Right lobe of liver (tissue), 6 donors: ENCODE data around the gene ZC3H12D. TPM values are rescaled to one million over a fixed set of nuclear protein-coding genes. Genes with fewer than 3 reads are reported as not detected.
"Not testable (repeated sequence)": the region's sequence is repeated elsewhere in the genome, so short reads cannot be mapped to it uniquely, and the experiment has no call there.

Experiments used
- ATAC-seq, 4 donors: fragments of 200-7000 bp; cut with Tn5 transposase; one replicate each; pipeline ENCODE4 v1.9.1; 2020; ENCODE audit warnings: mild to moderate bottlenecking in 4 of 4, moderate library complexity in 4 of 4
- DNase-seq, 3 donors: peaks; one replicate each; pipeline ENCODE4 v3.0.0-alpha.2; 2020
- H3K27ac ChIP-seq, 3 donors: fragments of 200-600 bp; one replicate each; pipeline ENCODE4 v1.8.0; 2022
- H3K27me3 ChIP-seq, 2 donors: fragments of 200-600 bp; one replicate each; pipeline ENCODE4 v1.8.0; 2022
- H3K36me3 ChIP-seq, 4 donors: fragments of 200-600 bp; sonication (generic) in 1 of 4; one replicate each; pipeline versions ENCODE4 v1.5.1 to v1.8.0; 2017 to 2022; ENCODE audit warnings: control low read depth in 1 of 4
- H3K4me1 ChIP-seq, 4 donors: fragments of 200-600 bp; sonication (generic) in 1 of 4; one replicate each; pipeline versions ENCODE4 v1.5.1 to v1.8.0; 2017 to 2022; ENCODE audit warnings: control low read depth in 1 of 4
- H3K4me3 ChIP-seq, 3 donors: fragments of 200-600 bp; one replicate each; pipeline ENCODE4 v1.8.0; 2022
- H3K9me3 ChIP-seq, 4 donors: fragments of 200-600 bp; sonication (generic) in 1 of 4; one replicate each; pipeline versions ENCODE4 v1.5.1 to v1.8.0; 2017 to 2022; ENCODE audit warnings: control low read depth in 1 of 4
- CTCF ChIP-seq, 4 donors: fragments of 200-600 bp in 3 of 4; fragments of 450-650 bp in 1 of 4; IDR thresholded peaks; one replicate each; pipeline versions ENCODE4 v1.5.1 to v1.8.0; 2016 to 2022; ENCODE audit warnings: antibody characterized with exemption in 4 of 4, mild to moderate bottlenecking in 2 of 4
- POLR2A ChIP-seq: fragments of 450-650 bp; IDR thresholded peaks from one replicate; pipeline ENCODE4 v1.6.1; 2017; ENCODE audit warnings: antibody characterized with exemption, mild to moderate bottlenecking
- WGBS: methylation state at CpG from one replicate; pipeline ENCODE4 v1.1.6; 2018; ENCODE audit warnings: low coverage, low lambda C conversion rate; ENCODE audit not compliant: insufficient coverage; ENCODE audit errors: missing lambda C conversion rate; 5-methylcytosine and 5-hydroxymethylcytosine counted together
- intact Hi-C, 2 donors: fragments of 100-400 bp; cut with DNase I; formaldehyde crosslinking; loops; one replicate each; pipeline versions ENCODE4 v1.11.2 to v1.14.1; 2022
- total RNA-seq, 6 experiments: library from RNA; depleted of rRNA in 2 of 6; stranded (reverse); fragments of >200 nt in 2 of 6; fragmentation: NEBNext Ultra II Directional in 3 of 6; extraction: Animal tissue kit (Norgen Biotek cat#: 25700) in 3 of 6; gene quantifications; one replicate each; pipeline versions ENCODE4 v1.1.0 to v1.2.4, GENCODE V29; 2016 to 2023
- donor health status: DM: no; HTN: yes; CAD: no.
- donor health status: DM: no; HTN: no; CAD: no.
- donor health status: DM: no; HTN: no; CAD: no.
- donor health status: DM: no; HTN: yes; CAD: no.
- donor health status: DM: no; HTN: yes; CAD: no.

Gene ZC3H12D
- total RNA-seq, 6 experiments from 2014 or later, result 0.49 to 1.4 (median 0.90) TPM

GRCh38 chr6:149470948-149471347 lies 13.9 kb downstream of the ZC3H12D start:
- DNase-seq, result no peak
- H3K4me1 ChIP-seq, result no peaks in the 10 kb centered on the region
- no peak for ATAC-seq
- H3K9me3 ChIP-seq, result no peaks in the 10 kb centered on the region
- H3K27ac ChIP-seq, result no peak overlapping the region
- intact Hi-C loops, result no loop called here
- no peak overlapping the region for H3K4me3 ChIP-seq
- no peak for TF ChIP-seq POLR2A
- no peak for TF ChIP-seq CTCF (IDR thresholded peaks at IDR 0.05)
- 86% methylated on average over 1 of the region's 2 CpGs for WGBS
- no peaks in the 10 kb centered on the region for H3K27me3 ChIP-seq
- no peaks in the 10 kb centered on the region for H3K36me3 ChIP-seq

GRCh38 chr6:149468179-149468578 lies 16.6 kb downstream of the ZC3H12D start:
- no peak for ATAC-seq
- TF ChIP-seq POLR2A (no peak), CTCF (IDR thresholded peaks at IDR 0.05) (no peak)
- no peak overlapping the region for H3K27ac ChIP-seq
- no peaks in the 10 kb centered on the region for H3K27me3 ChIP-seq
- 35% methylated on average over 2 of the region's 2 CpGs for WGBS
- no peak for DNase-seq
- H3K4me3 ChIP-seq, result no peak overlapping the region
- no peaks in the 10 kb centered on the region for H3K4me1 ChIP-seq
- H3K9me3 ChIP-seq, result no peaks in the 10 kb centered on the region
- H3K36me3 ChIP-seq, result no peaks in the 10 kb centered on the region
- intact Hi-C loops, result no loop called here

- no peaks in the 10 kb centered on the region for H3K27me3 ChIP-seq
- WGBS, result 50% methylated on average over 2 of the region's 4 CpGs
- H3K4me3 ChIP-seq, result no peak overlapping the region
- intact Hi-C loops, result no loop called here
- TF ChIP-seq POLR2A, result no peak
- no peak for TF ChIP-seq CTCF (IDR thresholded peaks at IDR 0.05)
- ATAC-seq (no peak), DNase-seq (no peak)
- H3K27ac ChIP-seq, result no peak overlapping the region
- H3K36me3 ChIP-seq, result no peaks in the 10 kb centered on the region
- no peaks in the 10 kb centered on the region for H3K4me1 ChIP-seq
- no peaks in the 10 kb centered on the region for H3K9me3 ChIP-seq
Measured at GRCh38 chr6:149467265-149467664, 17.5 kb downstream of the ZC3H12D start.

GRCh38 chr6:149464411-149464810 lies 20.4 kb downstream of the ZC3H12D start:
- WGBS, result 40% methylated on average over 7 of the region's 8 CpGs
- no peak for DNase-seq
- no peak overlapping the region for H3K4me3 ChIP-seq
- no peak overlapping the region for H3K27ac ChIP-seq
- TF ChIP-seq CTCF (IDR thresholded peaks at IDR 0.05), result no peak
- TF ChIP-seq POLR2A, result no peak
- H3K27me3 ChIP-seq, result no peaks in the 10 kb centered on the region
- H3K36me3 ChIP-seq, result no peaks in the 10 kb centered on the region
- H3K9me3 ChIP-seq, result no peaks in the 10 kb centered on the region
- no peak for ATAC-seq
- intact Hi-C loops, result no loop called here
- H3K4me1 ChIP-seq, result no peaks in the 10 kb centered on the region

GRCh38 chr6:149463781-149464180 lies 21.0 kb downstream of the ZC3H12D start:
- DNase-seq (no peak), ATAC-seq (peak in 1 of 4 donors; percentile 33)
- H3K27me3 ChIP-seq, result no peaks in the 10 kb centered on the region
- H3K27ac ChIP-seq, result no peak overlapping the region
- no peaks in the 10 kb centered on the region for H3K36me3 ChIP-seq
- intact Hi-C loops, result no loop called here
- H3K4me3 ChIP-seq, result no peak overlapping the region
- no peaks in the 10 kb centered on the region for H3K9me3 ChIP-seq
- WGBS, result 63% methylated on average over 4 of the region's 4 CpGs
- H3K4me1 ChIP-seq, result no peaks in the 10 kb centered on the region
- no peak for TF ChIP-seq POLR2A
- no peak for TF ChIP-seq CTCF (IDR thresholded peaks at IDR 0.05)

GRCh38 chr6:149462712-149463111 lies 22.1 kb downstream of the ZC3H12D start:
- intact Hi-C loops, ATAC-seq, H3K9me3 ChIP-seq, H3K27ac ChIP-seq, DNase-seq, H3K4me1 ChIP-seq, H3K36me3 ChIP-seq, H3K27me3 ChIP-seq, H3K4me3 ChIP-seq: not testable (repeated sequence)
- 68% methylated on average over 2 of the region's 7 CpGs for WGBS
